MM.1S (cell line): ENCODE measurements around the gene FOXD2.
A peak's percentile ranks its signal among the peaks of the same experiment; 100 is the strongest.

Source experiments
- DNase-seq: peaks from one replicate; pipeline ENCODE4 v3.0.0-alpha.2; 2015
- H2AFZ ChIP-seq: fragments of 300-600 bp; sonication (generic); 2 replicates; pipeline ENCODE4 v1.6.0; 2016; ENCODE audit warnings: antibody characterized with exemption, low read length
- H3F3A ChIP-seq: fragments of 300-600 bp; sonication (generic); 2 replicates; pipeline ENCODE4 v1.6.1; 2016; ENCODE audit warnings: mild to moderate bottlenecking, antibody characterized with exemption, low read length, moderate library complexity, mixed read lengths; ENCODE audit not compliant: insufficient read depth
- H3K27ac ChIP-seq: fragments of 300-600 bp; sonication (generic); 2 replicates; pipeline ENCODE4 v1.5.1; 2016; ENCODE audit warnings: mild to moderate bottlenecking, low read length
- H3K27me3 ChIP-seq: fragments of 300-600 bp; sonication (generic); replicated peaks from 2 replicates; pipeline ENCODE4 v1.6.0; 2016; ENCODE audit warnings: low read length; ENCODE audit not compliant: insufficient read depth
- H3K36me3 ChIP-seq: fragments of 300-600 bp; sonication (generic); replicated peaks from 2 replicates; pipeline ENCODE4 v1.6.1; 2016; ENCODE audit warnings: mild to moderate bottlenecking, low read length, mixed read lengths; ENCODE audit not compliant: insufficient read depth
- H3K4me1 ChIP-seq: fragments of 300-600 bp; sonication (generic); 2 replicates; pipeline ENCODE4 v1.6.1; 2016; ENCODE audit warnings: low read length, mixed read lengths
- H3K4me2 ChIP-seq: fragments of 300-600 bp; sonication (generic); 2 replicates; pipeline ENCODE4 v1.6.0; 2016; ENCODE audit warnings: low read depth, low read length
- H3K4me3 ChIP-seq: fragments of 300-600 bp; sonication (generic); 2 replicates; pipeline ENCODE4 v1.5.1; 2016; ENCODE audit warnings: low read length, mixed read lengths
- H3K79me2 ChIP-seq: fragments of 300-600 bp; sonication (generic); 2 replicates; pipeline ENCODE4 v1.6.1; 2016; ENCODE audit warnings: mixed run types, low read length, mixed read lengths
- H3K9ac ChIP-seq: fragments of 300-600 bp; sonication (generic); 2 replicates; pipeline ENCODE4 v1.6.1; 2016; ENCODE audit warnings: low read length, mixed read lengths
- H3K9me2 ChIP-seq: fragments of 300-600 bp; sonication (generic); replicated peaks from 2 replicates; pipeline ENCODE4 v1.6.1; 2016; ENCODE audit warnings: mild to moderate bottlenecking, low read length, mixed read lengths; ENCODE audit not compliant: insufficient read depth
- H3K9me3 ChIP-seq: fragments of 300-600 bp; sonication (generic); replicated peaks from 2 replicates; pipeline ENCODE4 v1.6.1; 2016; ENCODE audit warnings: mild to moderate bottlenecking, low read length, mixed read lengths; ENCODE audit not compliant: insufficient read depth
- H4K20me1 ChIP-seq: fragments of 300-600 bp; sonication (generic); 2 replicates; pipeline ENCODE4 v1.6.1; 2016; ENCODE audit warnings: mild to moderate bottlenecking, low read length, moderate library complexity, mixed read lengths; ENCODE audit not compliant: insufficient read depth
- EZH2 ChIP-seq: fragments of 300-600 bp; sonication (generic); optimal IDR thresholded peaks from 2 replicates; pipeline ENCODE3; 2017; ENCODE audit warnings: low read depth, mild to moderate bottlenecking, antibody characterized with exemption, low read length, mixed read lengths
- EZH2phosphoT487 ChIP-seq: fragments of 300-600 bp; sonication (generic); IDR thresholded peaks from 2 replicates; pipeline ENCODE4 v1.6.1; 2018; ENCODE audit warnings: antibody characterized with exemption, low read length
- TF ChIP-seq, protein P1 (sequence below): fragments of 300-600 bp; sonication (generic); IDR thresholded peaks from 2 replicates; pipeline ENCODE4 v1.5.1; 2016; ENCODE audit warnings: antibody characterized with exemption, low read length, mixed read lengths

FOXD2 gene

DNA sequence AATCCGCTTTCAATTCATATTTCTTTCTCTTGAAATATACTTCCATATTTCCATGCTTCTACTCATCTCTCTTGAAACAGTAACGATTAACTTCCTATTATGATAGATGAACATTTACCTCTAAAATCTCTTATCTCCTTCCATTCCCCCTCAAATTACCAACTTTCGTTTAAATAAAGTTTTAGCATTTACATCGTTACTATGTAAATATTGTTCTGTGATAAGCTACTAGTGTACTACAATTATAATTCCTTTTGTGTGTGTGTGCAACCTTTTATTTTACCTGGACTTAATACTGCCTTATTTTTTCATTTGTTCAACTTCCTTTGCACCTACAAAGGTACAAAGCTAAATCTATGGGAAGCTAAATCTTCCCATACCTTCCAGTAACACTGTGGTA lies 17.3 kb upstream of the FOXD2 start:
- H3K27ac ChIP-seq, result no peak overlapping the region
- no peak overlapping the region for H2AFZ ChIP-seq
- no peaks in the 10 kb centered on the region for H4K20me1 ChIP-seq
- no peak for TF ChIP-seq EZH2
- TF ChIP-seq, protein P1, sequence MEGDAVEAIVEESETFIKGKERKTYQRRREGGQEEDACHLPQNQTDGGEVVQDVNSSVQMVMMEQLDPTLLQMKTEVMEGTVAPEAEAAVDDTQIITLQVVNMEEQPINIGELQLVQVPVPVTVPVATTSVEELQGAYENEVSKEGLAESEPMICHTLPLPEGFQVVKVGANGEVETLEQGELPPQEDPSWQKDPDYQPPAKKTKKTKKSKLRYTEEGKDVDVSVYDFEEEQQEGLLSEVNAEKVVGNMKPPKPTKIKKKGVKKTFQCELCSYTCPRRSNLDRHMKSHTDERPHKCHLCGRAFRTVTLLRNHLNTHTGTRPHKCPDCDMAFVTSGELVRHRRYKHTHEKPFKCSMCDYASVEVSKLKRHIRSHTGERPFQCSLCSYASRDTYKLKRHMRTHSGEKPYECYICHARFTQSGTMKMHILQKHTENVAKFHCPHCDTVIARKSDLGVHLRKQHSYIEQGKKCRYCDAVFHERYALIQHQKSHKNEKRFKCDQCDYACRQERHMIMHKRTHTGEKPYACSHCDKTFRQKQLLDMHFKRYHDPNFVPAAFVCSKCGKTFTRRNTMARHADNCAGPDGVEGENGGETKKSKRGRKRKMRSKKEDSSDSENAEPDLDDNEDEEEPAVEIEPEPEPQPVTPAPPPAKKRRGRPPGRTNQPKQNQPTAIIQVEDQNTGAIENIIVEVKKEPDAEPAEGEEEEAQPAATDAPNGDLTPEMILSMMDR, result no peak
- TF ChIP-seq EZH2phosphoT487, result no peak
- H3K4me3 ChIP-seq, result no peak overlapping the region
- H3K36me3 ChIP-seq, result no peaks in the 10 kb centered on the region
- H3K4me1 ChIP-seq, result no peaks in the 10 kb centered on the region
- no peak for DNase-seq
- no peaks in the 10 kb centered on the region for H3K79me2 ChIP-seq
- H3F3A ChIP-seq, result no peaks in the 10 kb centered on the region
- H3K27me3 ChIP-seq, result no peaks in the 10 kb centered on the region
- no peaks in the 10 kb centered on the region for H3K9me2 ChIP-seq
- no peaks in the 10 kb centered on the region for H3K9me3 ChIP-seq
- H3K4me2 ChIP-seq, result no peak overlapping the region
- no peak overlapping the region for H3K9ac ChIP-seq

DNA sequence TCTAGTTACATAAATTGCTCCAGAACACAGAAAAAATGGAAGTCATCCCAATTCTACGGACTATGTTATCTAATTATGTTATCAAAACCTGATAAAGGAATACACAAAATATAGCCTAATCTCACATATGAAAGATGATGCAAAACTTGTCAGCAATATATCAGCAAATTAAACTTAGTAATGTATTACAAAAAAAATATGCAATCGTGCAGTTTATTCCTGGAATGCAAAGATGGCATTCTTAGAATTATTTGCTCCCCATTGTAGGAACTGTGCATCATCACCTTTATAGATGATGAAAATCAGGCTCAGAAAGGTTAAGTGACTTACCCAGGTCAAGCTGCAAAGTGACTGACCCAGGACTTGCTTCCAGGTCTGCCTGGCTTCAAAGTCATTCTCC lies 14.0 kb upstream of the FOXD2 start:
- no peak overlapping the region for H2AFZ ChIP-seq
- TF ChIP-seq, protein P1, result no peak
- TF ChIP-seq EZH2phosphoT487, result no peak
- no peak for TF ChIP-seq EZH2
- DNase-seq, result no peak
- H3K9me2 ChIP-seq, result no peaks in the 10 kb centered on the region
- no peaks in the 10 kb centered on the region for H3F3A ChIP-seq
- no peaks in the 10 kb centered on the region for H3K36me3 ChIP-seq
- no peaks in the 10 kb centered on the region for H3K4me1 ChIP-seq
- H3K4me3 ChIP-seq, result no peak overlapping the region
- no peak overlapping the region for H3K4me2 ChIP-seq
- H4K20me1 ChIP-seq, result no peaks in the 10 kb centered on the region
- H3K79me2 ChIP-seq, result no peaks in the 10 kb centered on the region
- H3K27me3 ChIP-seq, result no peaks in the 10 kb centered on the region
- no peak overlapping the region for H3K9ac ChIP-seq
- no peaks in the 10 kb centered on the region for H3K9me3 ChIP-seq
- no peak overlapping the region for H3K27ac ChIP-seq

DNA sequence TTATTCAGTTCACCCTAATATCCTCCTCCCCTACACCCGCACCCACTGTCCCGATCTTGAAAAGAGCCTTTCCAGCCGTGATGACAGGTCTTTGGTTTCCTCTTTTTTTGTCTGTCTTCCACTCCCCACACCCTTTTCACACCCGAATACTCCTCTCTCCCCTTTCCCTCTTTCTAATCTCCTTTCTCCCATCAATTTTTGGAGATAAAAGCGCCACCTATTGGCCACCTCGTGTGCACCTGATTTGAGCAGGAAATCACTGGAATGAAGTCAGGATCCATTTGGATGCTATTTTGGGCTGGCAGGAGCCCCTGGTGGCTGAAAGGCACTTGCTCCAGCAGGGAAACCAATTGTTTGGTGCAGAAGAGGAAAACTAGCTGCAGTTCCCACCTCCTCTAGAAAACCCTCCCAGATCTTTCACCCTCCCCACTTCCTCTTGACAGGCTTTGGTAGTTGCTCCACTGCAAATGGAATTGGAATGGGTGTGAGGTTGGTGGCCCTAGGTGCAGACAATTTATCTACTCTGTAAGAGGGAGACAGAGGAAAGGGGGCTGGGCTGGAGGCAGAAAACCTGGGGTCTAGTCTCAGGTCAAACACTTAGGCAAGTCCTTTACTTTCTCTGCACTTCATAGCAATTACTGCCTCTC lies 13.4 kb upstream of the FOXD2 start:
- Histone ChIP-seq H2AFZ (no peak overlapping the region), H3K36me3 (no peaks in the 10 kb centered on the region), H3K9me2 (no peaks in the 10 kb centered on the region), H3K4me2 (no peak overlapping the region), H3K4me1 (no peaks in the 10 kb centered on the region), H3K9ac (no peak overlapping the region), H3F3A (no peaks in the 10 kb centered on the region), H3K4me3 (no peak overlapping the region), H3K27me3 (no peaks in the 10 kb centered on the region), H3K27ac (no peak overlapping the region), H3K79me2 (no peaks in the 10 kb centered on the region), H4K20me1 (no peaks in the 10 kb centered on the region), H3K9me3 (no peaks in the 10 kb centered on the region)
- DNase-seq, result no peak
- TF ChIP-seq, protein P1, result peak; percentile 74
- TF ChIP-seq EZH2 (no peak), EZH2phosphoT487 (no peak)
